GM12801 (cell line): ENCODE data around the gene FADS2.

ENCODE experiments used
- CTCF ChIP-seq: IDR thresholded peaks from one replicate; pipeline ENCODE4 v1.5.1; 2011; ENCODE audit warnings: control low read depth; ENCODE audit not compliant: insufficient read length; ENCODE audit errors: extremely low read depth

Gene FADS2

GRCh38 chr11:61910187-61911127 lies 82.4 kb downstream of the FADS2 start:
- TF ChIP-seq CTCF: no peak

GRCh38 chr11:61911128-61911700 lies 83.1 kb downstream of the FADS2 start:
- no peak for TF ChIP-seq CTCF

GRCh38 chr11:61911701-61912529 lies 83.8 kb downstream of the FADS2 start:
- no peak for TF ChIP-seq CTCF

GRCh38 chr11:61912530-61912898 lies 84.4 kb downstream of the FADS2 start:
- no peak for TF ChIP-seq CTCF

GRCh38 chr11:61912991-61913698 lies 85.0 kb downstream of the FADS2 start:
- no peak for TF ChIP-seq CTCF

GRCh38 chr11:61913699-61914395 lies 85.7 kb downstream of the FADS2 start:
- TF ChIP-seq CTCF: no peak
